ENCODE measurements around the gene AGBL4.

- TF ChIP-seq MTA3 (CRISPR knock-in tag; IDR thresholded peaks at IDR 0.05): no peak
- no peak for TF ChIP-seq ZNF7 (CRISPR knock-in tag; IDR thresholded peaks at IDR 0.05)
- TF ChIP-seq, protein P1, sequence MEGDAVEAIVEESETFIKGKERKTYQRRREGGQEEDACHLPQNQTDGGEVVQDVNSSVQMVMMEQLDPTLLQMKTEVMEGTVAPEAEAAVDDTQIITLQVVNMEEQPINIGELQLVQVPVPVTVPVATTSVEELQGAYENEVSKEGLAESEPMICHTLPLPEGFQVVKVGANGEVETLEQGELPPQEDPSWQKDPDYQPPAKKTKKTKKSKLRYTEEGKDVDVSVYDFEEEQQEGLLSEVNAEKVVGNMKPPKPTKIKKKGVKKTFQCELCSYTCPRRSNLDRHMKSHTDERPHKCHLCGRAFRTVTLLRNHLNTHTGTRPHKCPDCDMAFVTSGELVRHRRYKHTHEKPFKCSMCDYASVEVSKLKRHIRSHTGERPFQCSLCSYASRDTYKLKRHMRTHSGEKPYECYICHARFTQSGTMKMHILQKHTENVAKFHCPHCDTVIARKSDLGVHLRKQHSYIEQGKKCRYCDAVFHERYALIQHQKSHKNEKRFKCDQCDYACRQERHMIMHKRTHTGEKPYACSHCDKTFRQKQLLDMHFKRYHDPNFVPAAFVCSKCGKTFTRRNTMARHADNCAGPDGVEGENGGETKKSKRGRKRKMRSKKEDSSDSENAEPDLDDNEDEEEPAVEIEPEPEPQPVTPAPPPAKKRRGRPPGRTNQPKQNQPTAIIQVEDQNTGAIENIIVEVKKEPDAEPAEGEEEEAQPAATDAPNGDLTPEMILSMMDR (CRISPR knock-in tag; IDR thresholded peaks at IDR 0.05): no peak
- TF ChIP-seq MXD1 (CRISPR knock-in tag; IDR thresholded peaks at IDR 0.05): no peak
- no peak for TF ChIP-seq ZNF333 (CRISPR knock-in tag; IDR thresholded peaks at IDR 0.05; ENCODE audit: borderline replicate concordance)
- TF ChIP-seq MAZ (IDR thresholded peaks at IDR 0.05; ENCODE audit: borderline replicate concordance, low read depth, low read length): no peak
- TF ChIP-seq MAZ (CRISPR knock-in tag; IDR thresholded peaks at IDR 0.05; ENCODE audit: low read depth): no peak
- TF ChIP-seq, protein P2, sequence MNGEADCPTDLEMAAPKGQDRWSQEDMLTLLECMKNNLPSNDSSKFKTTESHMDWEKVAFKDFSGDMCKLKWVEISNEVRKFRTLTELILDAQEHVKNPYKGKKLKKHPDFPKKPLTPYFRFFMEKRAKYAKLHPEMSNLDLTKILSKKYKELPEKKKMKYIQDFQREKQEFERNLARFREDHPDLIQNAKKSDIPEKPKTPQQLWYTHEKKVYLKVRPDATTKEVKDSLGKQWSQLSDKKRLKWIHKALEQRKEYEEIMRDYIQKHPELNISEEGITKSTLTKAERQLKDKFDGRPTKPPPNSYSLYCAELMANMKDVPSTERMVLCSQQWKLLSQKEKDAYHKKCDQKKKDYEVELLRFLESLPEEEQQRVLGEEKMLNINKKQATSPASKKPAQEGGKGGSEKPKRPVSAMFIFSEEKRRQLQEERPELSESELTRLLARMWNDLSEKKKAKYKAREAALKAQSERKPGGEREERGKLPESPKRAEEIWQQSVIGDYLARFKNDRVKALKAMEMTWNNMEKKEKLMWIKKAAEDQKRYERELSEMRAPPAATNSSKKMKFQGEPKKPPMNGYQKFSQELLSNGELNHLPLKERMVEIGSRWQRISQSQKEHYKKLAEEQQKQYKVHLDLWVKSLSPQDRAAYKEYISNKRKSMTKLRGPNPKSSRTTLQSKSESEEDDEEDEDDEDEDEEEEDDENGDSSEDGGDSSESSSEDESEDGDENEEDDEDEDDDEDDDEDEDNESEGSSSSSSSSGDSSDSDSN (CRISPR knock-in tag; IDR thresholded peaks at IDR 0.05): no peak
These were observed 182.0 kb downstream of the AGBL4 start for GRCh38 chr1:49841767-49842166.
